Measurements from ENCODE around the gene MYH9. TPM values are rescaled to one million over a fixed set of nuclear protein-coding genes. Genes with fewer than 3 reads are reported as not detected.

The MYH9 gene
- total RNA-seq, 2 donors from 2014 or later, result 125 to 229 TPM

DNA sequence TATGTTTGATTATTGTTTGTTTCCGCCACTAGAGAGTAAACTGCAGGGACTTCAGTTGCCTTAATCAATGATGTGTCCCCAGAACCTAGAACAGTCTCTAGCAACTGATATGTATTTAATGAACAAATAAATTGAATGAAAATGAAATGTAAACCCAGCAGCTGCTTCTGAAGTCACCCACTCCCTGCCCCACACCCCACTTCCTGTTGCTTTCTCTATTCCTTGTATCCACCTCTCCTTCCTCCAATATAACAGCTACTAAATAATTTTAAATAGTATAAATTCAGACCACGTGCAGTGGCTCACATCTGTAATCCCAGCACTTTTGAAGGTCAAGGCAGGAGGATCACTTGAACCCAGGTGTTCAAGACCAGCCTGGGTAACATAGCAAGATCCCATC lies 15.8 kb downstream of the MYH9 start:
- peak overlapping the region; percentile 85 to 87 for H3K27ac ChIP-seq
- H3K4me3 ChIP-seq, result no peak overlapping the region
- H3K27me3 ChIP-seq, result no peaks in the 10 kb centered on the region
- TF ChIP-seq, protein P1, sequence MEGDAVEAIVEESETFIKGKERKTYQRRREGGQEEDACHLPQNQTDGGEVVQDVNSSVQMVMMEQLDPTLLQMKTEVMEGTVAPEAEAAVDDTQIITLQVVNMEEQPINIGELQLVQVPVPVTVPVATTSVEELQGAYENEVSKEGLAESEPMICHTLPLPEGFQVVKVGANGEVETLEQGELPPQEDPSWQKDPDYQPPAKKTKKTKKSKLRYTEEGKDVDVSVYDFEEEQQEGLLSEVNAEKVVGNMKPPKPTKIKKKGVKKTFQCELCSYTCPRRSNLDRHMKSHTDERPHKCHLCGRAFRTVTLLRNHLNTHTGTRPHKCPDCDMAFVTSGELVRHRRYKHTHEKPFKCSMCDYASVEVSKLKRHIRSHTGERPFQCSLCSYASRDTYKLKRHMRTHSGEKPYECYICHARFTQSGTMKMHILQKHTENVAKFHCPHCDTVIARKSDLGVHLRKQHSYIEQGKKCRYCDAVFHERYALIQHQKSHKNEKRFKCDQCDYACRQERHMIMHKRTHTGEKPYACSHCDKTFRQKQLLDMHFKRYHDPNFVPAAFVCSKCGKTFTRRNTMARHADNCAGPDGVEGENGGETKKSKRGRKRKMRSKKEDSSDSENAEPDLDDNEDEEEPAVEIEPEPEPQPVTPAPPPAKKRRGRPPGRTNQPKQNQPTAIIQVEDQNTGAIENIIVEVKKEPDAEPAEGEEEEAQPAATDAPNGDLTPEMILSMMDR (IDR thresholded peaks at IDR 0.05), result no peak
- no peak for DNase-seq (ENCODE audit: low spot score)
- no peaks in the 10 kb centered on the region for H3K9me3 ChIP-seq
- peaks cover 8% of the 10 kb centered on the region for H3K36me3 ChIP-seq
- H3K4me1 ChIP-seq, result peaks cover 0 to 99% of the 10 kb centered on the region in 2 donors

DNA sequence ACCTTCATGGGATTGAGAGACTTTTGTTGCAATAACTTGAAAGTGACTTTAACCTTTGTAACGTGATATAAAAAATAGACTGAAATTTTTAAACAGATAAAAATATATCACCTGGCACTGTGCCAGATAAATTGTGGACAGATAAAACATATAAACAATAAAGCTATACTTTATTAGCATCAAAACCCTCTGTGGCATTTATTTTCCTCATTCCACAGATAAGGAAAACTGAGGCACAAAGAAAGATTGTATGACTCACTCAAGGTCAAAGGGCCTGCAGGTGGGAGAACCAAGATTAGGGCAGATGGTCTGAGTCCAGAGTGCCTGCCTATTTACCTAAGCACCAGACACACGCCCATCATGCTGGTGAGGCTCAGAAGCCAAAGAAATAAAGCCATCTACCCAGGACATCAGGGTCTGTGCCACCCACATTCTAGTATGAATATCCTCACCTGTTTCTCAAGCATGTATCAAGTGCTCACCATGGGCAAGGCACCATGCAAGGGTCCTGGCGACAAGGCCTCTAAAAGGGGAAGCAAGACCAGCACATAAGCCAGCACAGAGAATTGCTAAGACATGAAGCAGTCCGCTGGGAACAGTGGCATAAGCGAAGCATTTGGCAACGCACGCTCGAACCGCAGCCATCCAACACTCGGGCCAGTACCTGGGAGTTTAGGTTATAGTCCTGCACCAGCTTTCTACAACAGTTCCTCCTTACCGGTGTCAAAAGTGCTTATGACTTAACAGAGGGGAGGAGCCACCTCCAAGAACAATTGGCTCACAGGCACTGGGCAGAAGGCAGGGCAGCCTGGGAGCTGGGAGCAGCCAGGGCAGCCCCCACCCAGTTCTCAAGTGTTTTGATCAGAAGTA lies 17.6 kb downstream of the MYH9 start:
- peak overlapping the region in 1 of 2 donors; percentile 27 for H3K4me3 ChIP-seq
- TF ChIP-seq, protein P1 (IDR thresholded peaks at IDR 0.05), result no peak
- H3K36me3 ChIP-seq, result peaks cover 4% of the 10 kb centered on the region
- H3K9me3 ChIP-seq, result no peaks in the 10 kb centered on the region
- H3K27ac ChIP-seq, result peak overlapping the region; percentile 85 to 87
- H3K27me3 ChIP-seq, result no peaks in the 10 kb centered on the region
- no peak for DNase-seq (ENCODE audit: low spot score)
- H3K4me1 ChIP-seq, result peaks cover 0 to 100% of the 10 kb centered on the region in 2 donors

- Histone ChIP-seq H3K4me1 (peaks cover 0 to 100% of the 10 kb centered on the region in 2 donors), H3K27me3 (no peaks in the 10 kb centered on the region), H3K36me3 (no peaks in the 10 kb centered on the region), H3K27ac (peak overlapping the region; percentile 85 to 87), H3K9me3 (no peaks in the 10 kb centered on the region), H3K4me3 (peak overlapping the region in 1 of 2 donors; percentile 3)
- TF ChIP-seq, protein P1 (IDR thresholded peaks at IDR 0.05), result no peak
- DNase-seq (ENCODE audit: low spot score), result no peak
Observed at GRCh38 chr22:36369004-36369921, 18.5 kb downstream of the MYH9 start.

DNA sequence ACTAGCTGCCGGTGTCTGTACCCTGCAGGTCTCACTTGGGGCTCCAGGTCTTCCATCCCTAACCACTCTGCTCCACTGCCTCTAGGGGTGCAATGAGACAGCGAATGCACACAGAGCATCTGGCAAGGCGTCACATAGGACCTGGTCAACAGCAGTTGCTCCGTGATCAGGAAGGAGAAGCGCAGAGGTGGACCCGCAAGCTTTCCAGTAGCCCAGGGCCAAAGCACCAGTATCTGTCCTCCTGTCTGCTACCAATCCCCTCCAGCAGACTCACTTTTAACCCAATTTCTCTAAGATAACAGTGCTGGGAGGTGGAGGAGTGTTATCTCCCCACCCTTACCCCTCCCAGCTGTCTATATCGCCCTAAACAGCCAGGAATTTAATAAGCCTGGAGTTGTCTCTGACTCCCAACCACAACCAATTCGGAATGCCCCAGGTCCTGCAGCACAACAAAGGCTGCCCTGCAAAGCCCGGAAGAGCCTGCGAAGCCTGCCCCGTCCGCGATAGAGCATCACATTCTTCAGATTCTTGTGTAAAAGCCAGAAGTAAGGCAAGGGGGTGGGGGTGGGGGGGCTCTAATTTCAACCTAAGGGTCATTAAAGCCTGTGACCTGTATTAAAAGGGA lies 19.3 kb downstream of the MYH9 start:
- H3K4me3 ChIP-seq, result no peak overlapping the region
- H3K36me3 ChIP-seq, result peaks cover 6% of the 10 kb centered on the region
- no peak for DNase-seq (ENCODE audit: low spot score)
- no peaks in the 10 kb centered on the region for H3K27me3 ChIP-seq
- no peaks in the 10 kb centered on the region for H3K9me3 ChIP-seq
- H3K27ac ChIP-seq, result peak overlapping the region; percentile 85 to 87
- TF ChIP-seq, protein P1 (IDR thresholded peaks at IDR 0.05), result peak in 1 of 2 donors; percentile 20
- H3K4me1 ChIP-seq, result peaks cover 0 to 100% of the 10 kb centered on the region in 2 donors

DNA sequence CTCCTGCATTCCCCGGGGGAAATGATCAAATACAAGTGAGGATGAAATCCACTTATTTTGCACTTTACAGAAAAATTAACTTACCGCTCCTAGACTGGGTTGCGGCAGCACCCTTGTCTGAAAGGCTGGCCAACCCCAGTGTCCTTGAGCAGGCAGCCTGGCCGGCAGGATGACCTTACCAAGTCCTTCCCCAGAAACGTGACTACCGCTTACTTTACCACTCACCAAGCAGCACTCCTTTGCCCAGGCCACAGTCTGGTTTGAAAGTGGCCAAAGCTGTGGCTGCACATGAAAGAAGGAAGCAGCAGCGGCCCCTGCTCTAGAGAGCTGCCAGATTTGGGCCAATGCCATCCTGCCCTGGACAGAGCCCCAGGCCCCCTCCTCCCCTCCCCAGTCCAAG lies 20.3 kb downstream of the MYH9 start:
- TF ChIP-seq, protein P1 (IDR thresholded peaks at IDR 0.05), result no peak
- Histone ChIP-seq H3K9me3 (no peaks in the 10 kb centered on the region), H3K4me3 (peak overlapping the region in 1 of 2 donors; percentile 9), H3K4me1 (peaks cover 0 to 100% of the 10 kb centered on the region in 2 donors), H3K27me3 (no peaks in the 10 kb centered on the region), H3K27ac (peak overlapping the region; percentile 85 to 87), H3K36me3 (peaks cover 13% of the 10 kb centered on the region)
- no peak for DNase-seq (ENCODE audit: low spot score)

Data from right atrium auricular region (tissue), 2 donors.